Stimulated activated CD8-positive, alpha-beta memory T cell treated with anti-CD3 and anti-CD28 coated beads, Interleukin-7, amount 100 ng/mL, for 24 hours (primary cell): ENCODE data around the gene RABGAP1.

Experiments
- DNase-seq: peaks from one replicate; pipeline ENCODE4 v3.0.0-alpha.2; 2020; ENCODE audit warnings: low read depth

The RABGAP1 gene

DNA sequence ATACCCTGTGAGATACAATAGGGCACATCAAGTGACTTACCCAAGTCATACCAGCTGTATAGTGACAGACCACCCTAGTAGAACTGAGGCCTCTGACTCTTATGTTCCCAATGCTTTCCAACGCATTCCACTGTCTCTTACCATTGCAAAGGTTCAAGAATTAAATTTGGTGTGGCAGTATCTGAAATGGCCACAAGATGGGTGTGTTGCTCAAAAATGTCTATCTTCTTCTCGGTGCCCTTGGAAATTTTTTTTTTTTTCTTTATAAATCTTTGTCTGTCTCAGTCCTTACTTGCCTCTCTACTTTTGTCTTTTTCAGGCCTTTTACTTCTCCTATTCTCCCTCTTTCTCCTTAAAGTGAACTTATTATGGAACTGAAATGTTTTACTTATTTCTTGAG lies 141.0 kb downstream of the RABGAP1 start:
- no peak for DNase-seq

GRCh38 chr9:123083680-123084079 lies 142.9 kb downstream of the RABGAP1 start:
- DNase-seq: no peak

GRCh38 chr9:123084256-123084655 lies 143.4 kb downstream of the RABGAP1 start:
- DNase-seq: no peak

- DNase-seq: no peak
Measured at GRCh38 chr9:123085916-123086315, 145.1 kb downstream of the RABGAP1 start.

DNA sequence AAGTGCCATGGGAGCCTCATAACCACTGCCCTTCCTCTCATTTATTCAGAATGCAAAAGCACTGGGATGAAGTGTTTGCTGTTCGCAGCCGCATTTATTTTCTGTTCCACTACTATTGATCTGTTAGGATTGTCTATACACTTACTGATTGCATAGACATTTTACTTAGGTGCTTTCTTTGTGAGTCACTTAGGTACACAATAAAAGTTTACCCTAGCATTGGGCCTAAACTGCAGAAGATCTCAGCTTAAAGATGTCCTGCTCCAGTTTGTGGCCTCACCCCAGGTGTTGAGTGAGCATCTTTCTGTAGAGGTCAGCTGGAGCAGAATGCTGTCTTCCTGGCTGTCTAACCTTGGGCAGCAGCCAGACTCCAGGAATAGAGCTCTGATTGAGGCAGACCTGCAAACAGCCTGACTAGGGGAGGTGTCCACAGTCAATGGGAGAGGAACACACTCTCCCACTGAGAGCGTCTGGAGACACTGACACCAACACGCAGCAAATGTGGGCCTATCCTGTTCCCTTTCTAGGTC lies 146.6 kb downstream of the RABGAP1 start:
- no peak for DNase-seq

GRCh38 chr9:123089040-123089439 lies 148.2 kb downstream of the RABGAP1 start:
- DNase-seq: no peak

DNA sequence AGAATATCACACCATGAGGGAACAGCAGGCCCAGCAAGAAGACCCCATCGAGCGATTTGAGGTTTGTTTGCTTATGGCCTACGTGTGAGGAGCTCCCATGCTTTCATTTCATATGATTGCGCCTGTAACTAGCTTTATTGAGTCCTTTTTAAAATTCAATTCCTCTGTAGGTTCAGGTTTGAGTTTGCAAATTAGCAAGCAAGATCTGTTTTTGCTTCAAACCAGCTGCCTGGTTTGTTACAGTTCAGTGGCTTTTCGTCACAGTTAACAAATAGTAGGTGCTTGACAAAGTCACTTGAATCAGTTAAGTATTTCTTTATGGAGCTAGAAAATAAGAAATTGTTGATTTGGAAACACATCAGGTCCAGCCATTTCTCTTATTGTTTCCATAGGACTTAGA lies 149.0 kb downstream of the RABGAP1 start:
- no peak for DNase-seq

GRCh38 chr9:123090198-123090896 lies 149.5 kb downstream of the RABGAP1 start:
- no peak for DNase-seq

GRCh38 chr9:123090956-123091355 lies 150.1 kb downstream of the RABGAP1 start:
- no peak for DNase-seq

- DNase-seq: no peak
Measured at GRCh38 chr9:123091459-123091858, 150.6 kb downstream of the RABGAP1 start.

- DNase-seq: no peak
Measured at GRCh38 chr9:123093141-123093540, 152.3 kb downstream of the RABGAP1 start.

DNA sequence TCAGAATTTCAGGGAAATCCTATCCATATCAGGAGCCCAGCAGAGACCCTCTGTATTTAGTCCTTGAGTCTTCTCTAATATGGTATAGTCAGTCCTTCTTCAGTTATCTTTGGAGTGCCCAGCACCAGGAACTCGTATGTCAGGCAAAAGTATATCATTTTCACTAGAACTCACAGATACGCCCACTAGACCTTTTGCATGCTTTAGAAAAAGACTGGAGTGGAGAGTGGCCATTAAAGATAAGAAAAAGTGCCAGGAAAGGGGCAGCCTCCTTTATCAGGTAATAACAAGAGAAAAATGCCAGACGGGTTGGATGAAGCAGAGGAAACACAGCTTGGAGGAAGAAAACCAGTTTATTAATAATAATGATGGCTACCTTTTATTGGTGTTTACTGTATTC lies 156.2 kb downstream of the RABGAP1 start:
- DNase-seq: no peak

- DNase-seq: no peak
Measured at GRCh38 chr9:123097430-123098095, 156.7 kb downstream of the RABGAP1 start.

- no peak for DNase-seq
Measured at GRCh38 chr9:123098096-123098459, 157.3 kb downstream of the RABGAP1 start.

DNA sequence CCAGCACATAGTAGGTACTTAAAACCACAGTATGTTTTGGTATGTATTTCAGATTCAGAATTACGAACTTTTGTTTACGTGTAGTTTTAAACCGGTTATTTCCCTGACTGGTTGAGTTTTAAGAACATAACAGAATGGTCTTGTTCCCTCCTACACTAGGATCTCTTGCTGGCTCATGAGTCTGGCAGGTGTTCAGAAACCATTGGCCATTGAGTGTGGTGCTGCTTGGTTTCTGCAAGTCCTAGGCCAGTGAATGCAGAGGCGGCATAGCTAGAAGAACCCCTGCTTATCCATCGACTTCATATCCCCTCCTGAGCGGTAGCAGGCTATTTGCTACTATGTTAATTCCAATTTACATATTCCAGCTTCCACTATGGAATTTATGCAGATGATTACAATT lies 158.2 kb downstream of the RABGAP1 start:
- DNase-seq: no peak

DNA sequence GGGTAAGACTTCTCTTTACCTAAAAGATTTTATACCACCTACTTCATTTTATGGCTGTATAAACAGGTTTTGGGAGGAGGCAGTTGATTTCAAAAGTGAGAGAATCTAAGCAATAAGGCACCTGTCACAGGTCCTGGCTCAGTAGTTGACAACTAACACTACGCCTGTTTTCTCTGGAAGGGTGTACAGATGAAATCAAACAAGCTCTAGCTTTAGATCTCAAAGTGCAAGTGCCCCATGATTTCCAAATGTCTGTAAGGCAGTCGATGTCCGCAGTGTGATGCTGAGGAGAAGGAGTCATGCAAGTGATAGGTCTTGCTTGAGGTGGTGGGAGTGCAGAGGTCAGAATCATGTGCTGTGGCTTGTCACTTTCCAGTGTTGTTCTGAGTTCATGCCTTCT lies 158.7 kb downstream of the RABGAP1 start:
- no peak for DNase-seq

GRCh38 chr9:123102375-123103113 lies 161.7 kb downstream of the RABGAP1 start:
- no peak for DNase-seq

DNA sequence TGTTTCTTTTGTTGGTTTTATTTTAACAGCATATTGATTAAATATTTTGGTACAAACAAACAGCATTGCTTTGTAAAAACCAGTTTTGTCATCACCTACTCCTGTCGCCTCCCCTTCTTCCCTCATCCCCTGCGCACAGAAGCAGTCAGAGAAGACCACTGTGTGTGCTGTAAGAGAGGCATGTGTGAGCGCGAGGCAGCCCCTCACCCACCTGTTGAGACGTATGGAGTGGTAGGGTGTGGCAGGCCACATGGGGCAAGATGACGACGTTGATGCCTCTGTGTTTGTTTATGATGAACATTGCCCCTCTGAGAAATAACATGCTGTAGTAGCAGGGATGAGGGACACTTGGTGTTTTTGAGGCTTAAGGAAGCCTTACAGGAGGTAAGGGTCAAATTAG lies 164.0 kb downstream of the RABGAP1 start:
- DNase-seq: no peak

DNA sequence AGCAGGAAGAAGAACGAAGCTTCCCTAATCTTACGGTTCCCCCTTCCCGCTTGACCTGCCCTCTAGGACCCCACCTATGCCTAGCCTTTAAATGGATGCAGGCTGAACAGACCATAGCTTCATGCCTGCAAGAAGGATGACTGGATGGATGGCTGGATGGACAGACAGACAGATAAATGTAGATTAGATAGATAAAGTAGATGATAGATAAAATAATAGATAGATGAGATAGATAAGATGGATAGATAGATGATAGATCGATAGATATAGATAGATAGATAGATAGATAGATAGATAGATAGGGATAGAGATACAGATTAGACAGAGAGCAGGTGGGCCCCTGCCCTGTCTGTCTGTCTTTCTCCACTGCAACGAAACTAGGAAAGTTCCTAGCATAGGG lies 164.7 kb downstream of the RABGAP1 start:
- DNase-seq: no peak

- DNase-seq: no peak
Measured at GRCh38 chr9:123107639-123108285, 166.9 kb downstream of the RABGAP1 start.

GRCh38 chr9:123108976-123109375 lies 168.2 kb downstream of the RABGAP1 start:
- no peak for DNase-seq

DNA sequence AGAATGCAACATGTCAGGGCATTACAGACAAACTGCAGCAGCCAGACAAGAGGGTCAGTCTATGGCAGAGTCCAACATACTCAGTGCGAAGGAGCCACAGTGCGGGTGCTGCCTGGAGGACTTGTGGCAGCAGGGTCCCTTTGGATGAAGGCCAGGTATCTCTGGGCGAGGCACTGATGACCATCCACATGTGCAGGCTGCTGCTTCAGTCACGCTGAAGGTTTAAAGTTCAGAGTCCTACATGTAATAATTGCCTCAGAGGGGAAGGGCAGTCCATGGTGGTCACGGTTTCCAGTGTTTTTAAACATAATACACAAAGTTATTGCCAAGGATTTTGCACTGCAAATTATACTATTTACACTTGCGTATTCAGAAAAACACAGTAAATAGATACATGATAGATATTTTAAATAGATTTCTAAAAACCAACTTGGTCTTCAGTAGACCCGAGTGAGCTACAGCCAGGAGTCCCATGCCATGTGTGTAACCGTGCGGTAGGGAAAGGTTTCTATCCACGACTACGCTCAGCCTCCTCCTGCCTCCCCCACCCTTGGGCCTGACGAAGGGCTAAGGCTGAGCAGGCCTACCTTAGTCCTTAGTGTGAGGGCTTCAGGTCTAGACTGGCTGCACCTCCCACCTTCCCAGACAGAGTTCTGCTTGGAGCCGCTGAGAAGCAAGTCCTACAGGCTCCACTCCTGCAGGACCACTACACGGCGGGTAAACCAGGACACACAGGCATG lies 168.9 kb downstream of the RABGAP1 start:
- DNase-seq: no peak
